GM19043 (cell line): Measurements from ENCODE around the gene SCYL2.
A peak's percentile ranks its signal among the peaks of the same experiment; 100 is the strongest.
"Not testable (repeated sequence)": the region's sequence is repeated elsewhere in the genome, so short reads cannot be mapped to it uniquely, and the experiment has no call there.

Experiments used
- ATAC-seq: cut with Tn5 transposase; IDR thresholded peaks from one replicate; pipeline ENCODE4 v1.9.1; 2021; ENCODE audit warnings: low read depth; ENCODE audit not compliant: unreplicated experiment

SCYL2 gene

DNA sequence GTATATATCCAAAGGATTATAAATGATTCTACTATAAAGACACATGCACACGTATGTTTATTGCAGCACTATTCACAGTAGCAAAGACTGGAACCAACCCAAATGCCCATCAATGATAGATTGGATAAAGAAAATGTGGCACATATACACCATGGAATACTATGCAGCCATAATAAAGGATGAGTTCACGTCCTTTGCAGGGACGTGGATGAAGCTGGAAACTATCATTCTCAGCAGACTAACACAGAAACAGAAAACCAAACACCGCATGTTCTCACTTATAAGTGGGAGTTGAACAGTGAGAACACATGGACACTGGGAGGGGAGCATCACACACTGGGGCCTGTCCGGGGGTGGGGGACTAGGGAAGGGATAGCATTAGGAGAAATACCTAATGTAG is 41.2 kb downstream of the SCYL2 start:
- not testable (repeated sequence) for ATAC-seq

DNA sequence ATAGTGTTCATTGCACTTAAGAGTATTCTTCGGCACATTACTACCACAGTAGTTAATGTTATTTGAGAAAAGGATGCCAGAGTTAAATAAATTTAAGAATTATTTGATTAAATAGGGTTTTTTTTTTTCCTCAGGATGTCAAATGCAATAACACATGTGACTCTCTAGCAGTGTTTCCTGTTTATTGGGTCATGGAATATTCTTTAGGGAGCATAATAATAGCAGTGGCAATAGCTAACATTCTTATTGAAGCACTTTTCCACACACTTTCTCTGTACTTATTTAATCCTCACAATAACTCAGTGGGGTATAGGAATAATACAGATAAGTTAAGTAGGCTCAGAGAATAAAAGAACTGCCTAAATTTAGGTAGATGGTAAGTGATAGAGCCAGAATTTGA is 44.3 kb downstream of the SCYL2 start:
- ATAC-seq, result no peak

DNA sequence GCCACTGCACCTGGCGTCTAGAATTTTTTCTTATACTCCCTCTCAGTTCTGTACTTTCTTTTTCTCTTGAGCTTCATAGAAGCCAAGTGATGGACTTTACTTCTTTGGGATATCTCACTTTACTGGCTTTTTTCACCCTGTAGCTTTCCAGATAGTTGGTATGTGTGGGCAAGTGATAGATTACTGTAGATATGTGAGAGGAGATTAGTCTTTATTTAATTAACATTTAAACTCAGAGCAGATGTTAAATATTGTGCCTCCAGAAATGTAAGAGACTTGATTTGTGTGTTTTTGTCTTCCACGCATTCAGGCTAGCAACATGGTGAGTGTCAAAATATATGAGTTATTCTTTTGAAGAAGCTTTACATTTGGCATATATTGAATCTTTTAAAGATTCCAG is 50.4 kb downstream of the SCYL2 start:
- no peak for ATAC-seq

GRCh38 chr12:100324498-100324897 is 57.5 kb downstream of the SCYL2 start:
- ATAC-seq, result no peak

- no peak for ATAC-seq
Observed at GRCh38 chr12:100326208-100326607, 59.2 kb downstream of the SCYL2 start.

GRCh38 chr12:100329800-100330199 is 62.8 kb downstream of the SCYL2 start:
- peak; percentile 92 for ATAC-seq

- no peak for ATAC-seq
Observed at GRCh38 chr12:100331871-100332270, 64.9 kb downstream of the SCYL2 start.

DNA sequence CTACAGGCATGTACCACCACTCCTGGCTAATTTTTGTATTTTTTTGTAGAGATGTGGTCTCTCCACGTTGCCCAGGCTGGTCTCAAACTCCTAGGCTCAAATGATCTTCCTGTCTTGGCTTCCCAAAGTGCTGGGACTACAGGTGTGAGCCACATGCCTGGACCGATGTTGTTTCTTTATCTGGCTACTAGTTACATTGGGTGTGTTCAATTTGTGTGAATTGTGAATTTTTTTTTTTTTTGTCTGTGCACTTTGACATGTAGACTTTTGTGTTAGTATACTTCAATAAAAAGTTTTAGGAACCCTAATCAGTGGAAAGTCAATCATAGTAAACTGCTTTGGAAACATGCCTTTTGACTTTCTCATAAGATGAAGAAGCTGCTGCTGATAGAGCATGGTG is 65.9 kb downstream of the SCYL2 start:
- no peak for ATAC-seq

GRCh38 chr12:100337299-100337698 is 70.3 kb downstream of the SCYL2 start:
- no peak for ATAC-seq

DNA sequence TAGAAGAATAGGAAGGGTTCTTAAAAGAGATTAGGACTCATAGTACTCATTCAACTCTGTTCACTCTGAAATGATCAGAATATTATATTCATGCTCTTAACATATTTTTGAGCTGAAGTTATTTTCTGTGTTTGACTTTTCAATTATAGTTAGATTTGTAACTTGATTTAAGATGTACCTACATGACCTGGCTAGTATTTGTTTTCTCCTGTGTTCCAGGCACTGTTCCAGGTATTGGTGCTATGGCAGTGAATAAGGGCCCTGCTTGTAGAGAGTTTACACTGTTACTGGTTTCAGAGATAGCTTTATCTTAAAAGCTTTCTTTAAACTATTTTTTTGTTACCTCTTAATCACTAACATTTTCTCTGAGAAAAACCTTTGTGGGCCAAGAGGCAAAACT is 70.8 kb downstream of the SCYL2 start:
- no peak for ATAC-seq

GRCh38 chr12:100339071-100339470 is 72.1 kb downstream of the SCYL2 start:
- no peak for ATAC-seq

- ATAC-seq, result not testable (repeated sequence)
Observed at GRCh38 chr12:100342897-100343296, 75.9 kb downstream of the SCYL2 start.

DNA sequence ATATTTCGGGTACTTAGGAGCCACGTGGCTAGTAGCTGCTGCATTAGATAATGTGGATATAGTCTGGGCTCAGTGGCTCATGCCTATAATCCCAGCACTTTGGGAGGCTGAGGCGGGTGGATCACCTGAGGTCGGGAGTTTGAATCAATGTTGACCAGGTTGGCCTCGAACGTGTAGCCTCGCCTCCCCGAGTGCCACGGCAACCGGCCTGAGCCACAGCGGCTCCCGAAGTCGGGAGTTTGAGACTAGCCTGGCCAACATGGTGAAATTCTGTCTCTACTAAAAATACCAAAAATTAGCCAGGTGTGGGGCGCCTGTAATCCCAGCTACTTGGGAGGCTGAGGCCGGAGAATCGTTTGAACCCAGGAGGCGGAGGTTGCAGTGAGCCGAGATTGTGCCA is 77.4 kb downstream of the SCYL2 start:
- ATAC-seq, result not testable (repeated sequence)

DNA sequence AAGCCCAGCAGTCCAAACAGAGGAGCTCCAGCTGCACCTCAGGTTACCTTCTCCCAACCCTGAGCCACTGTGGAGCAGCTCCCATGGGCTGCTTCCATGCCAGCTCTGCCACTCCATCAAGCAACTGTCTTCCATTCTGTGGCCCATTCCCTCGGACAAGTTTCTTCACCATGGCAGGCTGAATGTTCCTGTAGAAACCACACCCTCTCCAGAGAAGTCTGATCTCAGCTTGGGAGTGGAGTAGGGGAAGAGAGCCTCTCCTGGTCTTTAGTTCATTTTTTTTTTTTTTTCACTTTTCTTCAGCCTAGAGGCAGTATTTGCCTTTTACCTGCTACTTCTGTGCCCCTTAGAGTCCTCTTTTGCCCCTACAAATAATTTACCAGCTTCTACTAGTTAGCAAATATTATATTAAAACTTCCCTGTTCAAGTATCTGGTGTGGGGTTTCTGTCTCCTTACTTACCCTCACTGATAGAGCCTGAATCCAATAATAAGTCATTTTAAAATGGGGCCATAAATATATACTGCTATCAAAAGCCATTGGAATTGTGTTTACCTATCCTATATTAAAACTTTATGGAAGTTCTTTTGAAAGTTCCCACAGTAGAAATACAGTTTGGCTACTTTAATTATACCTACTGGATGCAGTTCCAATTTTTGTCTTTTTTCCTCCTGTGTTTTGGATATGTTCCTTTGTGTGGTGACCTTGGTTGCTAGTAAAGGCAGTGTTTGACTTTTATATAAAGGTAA is 78.2 kb downstream of the SCYL2 start:
- no peak for ATAC-seq

DNA sequence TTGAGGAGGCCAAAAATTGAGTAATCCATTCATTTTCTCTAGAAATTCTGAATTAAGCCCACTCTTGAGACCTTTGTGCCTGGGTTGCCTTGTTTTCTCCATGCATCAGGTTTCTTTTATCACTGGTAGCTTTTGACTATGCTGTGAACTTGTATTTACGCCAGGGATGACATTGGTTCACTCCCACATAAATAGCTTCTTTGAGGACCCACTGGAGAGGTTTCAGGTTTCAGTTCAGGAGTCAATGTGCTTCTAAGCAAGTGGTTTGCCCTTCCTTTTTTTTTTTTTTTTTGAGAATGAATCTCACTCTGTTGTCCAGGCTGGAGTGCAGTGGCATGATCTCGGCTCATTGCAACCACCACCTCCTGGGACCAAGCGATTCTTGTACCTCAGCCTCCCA is 79.7 kb downstream of the SCYL2 start:
- no peak for ATAC-seq

- no peak for ATAC-seq
Observed at GRCh38 chr12:100348657-100349454, 81.9 kb downstream of the SCYL2 start.

DNA sequence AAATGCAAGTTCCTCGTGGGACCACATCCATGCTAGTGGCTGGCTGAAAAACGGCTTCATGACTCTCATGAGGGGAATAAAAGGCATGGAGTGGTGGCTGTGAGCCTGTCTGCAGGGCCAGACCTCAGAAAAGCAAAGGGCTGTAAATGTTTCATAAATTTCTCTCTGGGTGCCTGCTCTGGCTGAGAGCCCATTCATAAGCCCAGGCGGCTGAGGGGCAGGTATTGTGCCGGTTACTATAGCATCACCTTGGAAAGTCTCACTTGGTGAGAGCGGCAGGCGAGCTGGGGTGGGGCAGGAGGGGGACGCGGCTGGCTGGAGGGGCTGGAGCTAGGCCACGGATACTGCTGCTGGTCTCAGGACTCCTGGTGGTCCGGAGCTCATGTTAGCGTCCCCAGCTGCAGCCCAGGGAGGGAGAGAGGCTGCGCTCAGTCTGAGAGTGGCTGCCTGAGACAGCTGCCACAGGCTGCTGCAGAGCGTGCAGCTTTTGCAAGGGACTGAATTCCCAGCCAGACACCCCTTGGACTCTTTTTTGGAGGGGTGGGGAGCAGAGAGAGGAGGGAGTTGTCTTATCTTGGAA is 89.8 kb downstream of the SCYL2 start, which contains the start of gene SLC17A8:
TSS of gene SLC17A8 (plus strand) at position 431 of the 580 bp plus-strand sequence. CDS start 318 bp downstream, outside the sequence.
- ATAC-seq, result no peak

- ATAC-seq, result no peak
Observed at GRCh38 chr12:100359248-100359647, 92.3 kb downstream of the SCYL2 start.

GRCh38 chr12:100359822-100360221 is 92.8 kb downstream of the SCYL2 start:
- no peak for ATAC-seq

- no peak for ATAC-seq
Observed at GRCh38 chr12:100360450-100360849, 93.5 kb downstream of the SCYL2 start.

DNA sequence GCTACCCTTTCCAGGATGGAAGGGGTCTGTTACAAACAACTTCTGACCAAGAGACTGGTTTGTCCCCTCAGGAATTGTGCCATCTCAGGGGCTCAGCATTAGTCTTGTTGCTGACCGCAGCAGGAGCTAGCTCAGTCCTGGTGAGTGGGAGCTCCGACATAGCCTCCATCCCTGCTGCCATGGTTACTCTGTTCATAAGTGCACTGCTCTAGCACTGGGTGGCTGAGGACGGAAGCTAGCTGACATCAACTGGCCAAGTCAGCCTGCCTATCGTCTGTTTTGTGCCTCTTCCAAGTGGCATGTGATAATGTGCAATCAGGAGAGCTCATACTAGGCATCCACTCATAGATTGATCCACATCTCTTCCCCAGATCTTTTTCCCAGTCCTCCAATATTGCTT is 97.3 kb downstream of the SCYL2 start:
- no peak for ATAC-seq
